Mesodermal cell (in vitro differentiated cells): ENCODE data around the gene GPC5.
"Not testable (repeated sequence)": the region's sequence is repeated elsewhere in the genome, so short reads cannot be mapped to it uniquely, and the experiment has no call there.

ENCODE experiments used
- H3K27ac ChIP-seq: 2 replicates; pipeline ENCODE4 v1.7.0; 2013; ENCODE audit warnings: mild to moderate bottlenecking, low read depth, low read length, moderate library complexity; ENCODE audit not compliant: severe bottlenecking
- H3K36me3 ChIP-seq: 2 replicates; pipeline ENCODE4 v1.7.1; 2013; ENCODE audit warnings: mild to moderate bottlenecking, low read length, moderate library complexity; ENCODE audit not compliant: control insufficient read depth, insufficient read depth
- H3K4me1 ChIP-seq: one replicate; pipeline ENCODE4 v1.7.1; 2013; ENCODE audit warnings: mild to moderate bottlenecking, low read length; ENCODE audit not compliant: insufficient read depth, control insufficient read depth, poor library complexity, severe bottlenecking
- H3K4me3 ChIP-seq: 2 replicates; pipeline ENCODE4 v1.7.0; 2013; ENCODE audit warnings: low read length, control low read depth, mild to moderate bottlenecking; ENCODE audit not compliant: insufficient read depth, poor library complexity, severe bottlenecking; ENCODE audit errors: extremely low read depth
- H3K9me3 ChIP-seq: 2 replicates; pipeline ENCODE4 v1.7.1; 2013; ENCODE audit warnings: mild to moderate bottlenecking, low read length, moderate library complexity; ENCODE audit not compliant: control insufficient read depth
- WGBS, 2 experiments: methylation state at CpG; one replicate each; pipeline ENCODE4 v1.1.5; 2013; ENCODE audit warnings: missing lambda C conversion rate in 2 of 2; ENCODE audit not compliant: insufficient coverage in 2 of 2; 5-methylcytosine and 5-hydroxymethylcytosine counted together

The GPC5 gene

GRCh38 chr13:92251671-92252210, 853.3 kb downstream of the GPC5 start:
- no peaks in the 10 kb centered on the region for H3K36me3 ChIP-seq
- H3K4me3 ChIP-seq = no peak overlapping the region
- WGBS, 2 experiments = 60% methylated on average over 1 of the region's 2 CpGs; no CpG with 5 or more reads in 1 of the 2 experiments
- H3K27ac ChIP-seq = no peak overlapping the region
- H3K9me3 ChIP-seq = no peaks in the 10 kb centered on the region
- no peaks in the 10 kb centered on the region for H3K4me1 ChIP-seq

- H3K9me3 ChIP-seq = no peaks in the 10 kb centered on the region
Observed at GRCh38 chr13:92255526-92255925, 857.1 kb downstream of the GPC5 start.

GRCh38 chr13:92256211-92256610, 857.8 kb downstream of the GPC5 start:
- WGBS, 2 experiments = no CpG with 5 or more reads among the region's 4 CpGs
- no peaks in the 10 kb centered on the region for H3K9me3 ChIP-seq
- H3K36me3 ChIP-seq = no peaks in the 10 kb centered on the region
- H3K4me1 ChIP-seq = no peaks in the 10 kb centered on the region
- H3K4me3 ChIP-seq = no peak overlapping the region
- H3K27ac ChIP-seq = no peak overlapping the region

More at GRCh38 chr13:92255526-92255925, 857.1 kb downstream of the GPC5 start:
- no peaks in the 10 kb centered on the region for H3K4me1 ChIP-seq
- H3K27ac ChIP-seq = no peak overlapping the region
- H3K36me3 ChIP-seq = no peaks in the 10 kb centered on the region
- H3K4me3 ChIP-seq = no peak overlapping the region

GRCh38 chr13:92259046-92259445, 860.6 kb downstream of the GPC5 start:
- H3K36me3 ChIP-seq = no peaks in the 10 kb centered on the region
- H3K9me3 ChIP-seq = no peaks in the 10 kb centered on the region
- no CpG with 5 or more reads among the region's 1 CpG for WGBS, 2 experiments
- H3K4me1 ChIP-seq = no peaks in the 10 kb centered on the region
- H3K27ac ChIP-seq = no peak overlapping the region
- H3K4me3 ChIP-seq = no peak overlapping the region

GRCh38 chr13:92259523-92259922, 861.1 kb downstream of the GPC5 start:
- WGBS, 2 experiments = 100% methylated on average over 1 of the region's 1 CpG; no CpG with 5 or more reads in 1 of the 2 experiments
- H3K27ac ChIP-seq = no peak overlapping the region
- no peaks in the 10 kb centered on the region for H3K9me3 ChIP-seq
- H3K36me3 ChIP-seq = no peaks in the 10 kb centered on the region
- H3K4me3 ChIP-seq = no peak overlapping the region
- H3K4me1 ChIP-seq = no peaks in the 10 kb centered on the region

- WGBS, 2 experiments = 90 to 92% methylated on average over 4 of the region's 6 CpGs
- H3K27ac ChIP-seq = no peak overlapping the region
Observed at GRCh38 chr13:92260363-92260762, 861.9 kb downstream of the GPC5 start.

GRCh38 chr13:92262100-92262788, 863.8 kb downstream of the GPC5 start:
- no CpG with 5 or more reads among the region's 3 CpGs for WGBS, 2 experiments
- H3K36me3 ChIP-seq = no peaks in the 10 kb centered on the region
- H3K9me3 ChIP-seq = no peaks in the 10 kb centered on the region

More at GRCh38 chr13:92260363-92260762, 861.9 kb downstream of the GPC5 start:
- Histone ChIP-seq H3K9me3 (no peaks in the 10 kb centered on the region), H3K4me3 (no peak overlapping the region), H3K36me3 (no peaks in the 10 kb centered on the region), H3K4me1 (no peaks in the 10 kb centered on the region)

GRCh38 chr13:92265408-92265807, 867.0 kb downstream of the GPC5 start:
- Histone ChIP-seq H3K4me3 (no peak overlapping the region), H3K4me1 (no peaks in the 10 kb centered on the region)
- WGBS, 2 experiments = no CpG with 5 or more reads among the region's 1 CpG

More at GRCh38 chr13:92262100-92262788, 863.8 kb downstream of the GPC5 start:
- no peak overlapping the region for H3K4me3 ChIP-seq
- H3K27ac ChIP-seq = no peak overlapping the region
- no peaks in the 10 kb centered on the region for H3K4me1 ChIP-seq

GRCh38 chr13:92270990-92271389, 872.6 kb downstream of the GPC5 start:
- no peaks in the 10 kb centered on the region for H3K9me3 ChIP-seq
- 86 to 100% methylated on average over 1 of the region's 1 CpG for WGBS, 2 experiments

More at GRCh38 chr13:92265408-92265807, 867.0 kb downstream of the GPC5 start:
- no peaks in the 10 kb centered on the region for H3K9me3 ChIP-seq
- no peak overlapping the region for H3K27ac ChIP-seq
- no peaks in the 10 kb centered on the region for H3K36me3 ChIP-seq

GRCh38 chr13:92272177-92272576, 873.8 kb downstream of the GPC5 start:
- Histone ChIP-seq H3K36me3 (no peaks in the 10 kb centered on the region), H3K4me1 (no peaks in the 10 kb centered on the region), H3K4me3 (no peak overlapping the region), H3K9me3 (no peaks in the 10 kb centered on the region), H3K27ac (no peak overlapping the region)
- WGBS, 2 experiments = no CpG with 5 or more reads among the region's 1 CpG

More at GRCh38 chr13:92270990-92271389, 872.6 kb downstream of the GPC5 start:
- H3K4me1 ChIP-seq = no peaks in the 10 kb centered on the region
- H3K36me3 ChIP-seq = no peaks in the 10 kb centered on the region
- H3K27ac ChIP-seq = no peak overlapping the region
- H3K4me3 ChIP-seq = no peak overlapping the region

GRCh38 chr13:92280986-92281385, 882.6 kb downstream of the GPC5 start:
- H3K4me1 ChIP-seq, H3K9me3 ChIP-seq, H3K27ac ChIP-seq, H3K36me3 ChIP-seq, H3K4me3 ChIP-seq: not testable (repeated sequence)
- 90 to 100% methylated on average over 7 of the region's 8 CpGs for WGBS, 2 experiments
